GM18519 (cell line): Measurements from ENCODE around the gene TET2.

Experiments
- ATAC-seq: cut with Tn5 transposase; IDR thresholded peaks from one replicate; pipeline ENCODE4 v1.9.1; 2021; ENCODE audit warnings: mild to moderate bottlenecking, moderate library complexity; ENCODE audit not compliant: unreplicated experiment, low FRiP score

The TET2 gene

GRCh38 chr4:105179539-105180401 is 33.1 kb downstream of the TET2 start:
- no peak for ATAC-seq

- no peak for ATAC-seq
Measured at GRCh38 chr4:105181259-105181658, 34.6 kb downstream of the TET2 start.

GRCh38 chr4:105182211-105182610 is 35.5 kb downstream of the TET2 start:
- no peak for ATAC-seq

DNA sequence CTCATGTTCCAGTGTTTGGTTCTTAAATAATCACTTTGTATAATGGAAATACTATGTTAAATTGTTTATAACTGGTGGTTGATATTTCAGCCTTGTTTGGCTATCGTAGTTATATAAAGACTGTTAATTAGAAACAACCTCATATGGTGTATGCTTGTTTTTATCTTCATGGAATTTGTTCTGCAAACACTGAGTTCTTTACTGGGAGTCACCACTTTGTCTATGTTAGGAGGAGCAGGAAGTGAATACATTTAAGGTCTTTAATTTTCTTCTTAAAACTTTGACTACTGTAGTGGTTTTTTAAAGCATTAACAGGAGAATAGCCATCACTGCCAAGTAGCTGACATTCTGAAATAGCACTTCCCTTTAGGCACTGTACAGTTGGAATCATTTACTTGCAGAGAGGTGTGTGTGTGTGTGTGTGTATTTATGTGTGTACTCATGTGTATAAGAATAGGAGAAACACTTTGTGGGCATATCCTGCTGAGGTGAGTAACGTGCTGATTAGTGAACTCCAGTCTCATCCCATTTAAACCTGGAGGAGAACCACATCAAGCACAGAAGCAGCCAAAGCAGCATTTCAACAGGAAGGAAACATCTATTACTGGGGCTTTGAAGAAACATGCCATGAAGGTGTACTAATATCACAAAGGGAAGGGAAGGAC is 37.8 kb downstream of the TET2 start:
- ATAC-seq: no peak

DNA sequence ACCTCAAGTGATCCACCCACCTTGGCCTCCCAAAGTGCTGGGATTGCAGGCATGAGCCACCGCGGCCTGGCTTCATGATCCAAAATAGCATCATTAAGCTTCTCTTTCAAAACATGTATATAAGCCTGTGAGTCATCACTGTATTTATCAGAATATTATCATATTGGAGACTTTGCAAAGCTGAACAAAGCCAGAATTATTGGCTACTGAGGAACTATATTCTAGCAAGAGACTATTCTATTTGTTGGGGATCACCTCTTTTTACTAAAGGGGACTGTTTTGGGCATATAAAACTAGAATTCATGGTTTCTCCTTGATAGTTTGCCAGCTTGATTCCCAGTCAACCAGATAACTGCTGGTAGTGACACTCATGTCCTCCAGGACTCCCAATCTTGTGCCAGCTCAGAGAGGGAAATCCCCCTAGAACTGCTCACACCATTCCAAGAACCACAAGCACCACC is 40.1 kb downstream of the TET2 start:
- no peak for ATAC-seq

DNA sequence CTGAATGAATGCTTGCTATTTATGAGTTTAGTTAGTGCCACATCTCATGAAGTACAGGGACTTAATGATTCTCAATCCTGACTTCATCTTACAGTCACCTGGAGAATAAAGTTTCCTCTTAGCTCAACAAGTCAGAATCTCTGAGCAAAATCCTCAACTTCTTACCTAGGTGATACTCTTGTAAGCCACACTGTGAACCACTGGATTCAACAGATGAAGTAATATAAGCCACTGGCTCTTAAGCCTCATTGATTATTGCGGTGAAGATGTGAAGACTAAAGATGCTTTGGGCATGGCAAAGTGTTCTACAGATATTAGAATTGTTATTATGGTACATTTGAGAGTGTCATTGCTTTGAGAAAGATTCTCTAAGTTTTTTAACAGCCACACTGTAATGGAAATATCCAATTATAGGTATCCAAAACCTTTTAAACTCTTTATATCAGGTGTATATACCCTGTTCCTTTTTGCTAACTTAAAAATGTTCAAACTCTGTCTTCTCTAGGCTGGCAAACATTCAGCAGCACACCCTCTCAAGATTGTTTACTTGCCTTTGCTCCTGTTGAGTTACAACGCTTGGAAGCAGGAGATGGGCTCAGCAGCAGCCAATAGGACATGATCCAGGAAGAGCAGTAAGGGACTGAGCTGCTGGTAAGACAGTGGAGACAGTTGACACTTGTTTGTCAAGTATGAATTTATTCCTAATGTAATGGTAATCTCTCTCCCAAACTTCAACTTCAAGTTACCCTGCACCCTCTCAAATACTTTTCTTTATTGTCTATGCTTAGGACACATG is 43.4 kb downstream of the TET2 start:
- no peak for ATAC-seq

DNA sequence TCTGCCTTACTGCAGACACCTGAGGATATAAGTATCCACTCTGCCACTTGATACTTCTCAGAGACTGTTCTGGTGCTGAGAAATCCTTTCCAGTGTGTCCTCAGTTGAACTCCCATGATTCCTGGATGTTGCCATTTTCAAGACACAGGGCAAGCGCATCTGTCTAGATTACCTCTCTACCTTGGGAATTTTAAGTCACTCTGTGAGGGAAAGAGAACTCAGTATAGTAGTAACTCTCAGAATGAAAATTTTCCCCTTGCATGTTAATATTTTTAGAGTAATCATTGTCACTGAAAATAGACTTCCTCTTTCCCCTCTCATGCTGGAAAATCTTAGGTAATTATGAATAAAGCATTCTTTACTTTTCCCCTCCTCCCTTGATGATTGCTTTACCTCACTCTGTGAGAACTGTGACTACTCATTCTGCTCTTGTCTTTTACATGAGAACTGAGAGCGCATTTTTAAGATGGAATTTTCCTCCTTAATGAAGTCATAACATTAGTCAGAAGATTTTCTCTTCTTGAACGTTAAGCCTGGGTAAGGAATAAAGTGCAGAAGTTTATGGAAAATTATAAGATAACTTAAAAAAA is 45.0 kb downstream of the TET2 start:
- ATAC-seq: peak; percentile 37

GRCh38 chr4:105192474-105192873 is 45.8 kb downstream of the TET2 start:
- ATAC-seq: no peak

DNA sequence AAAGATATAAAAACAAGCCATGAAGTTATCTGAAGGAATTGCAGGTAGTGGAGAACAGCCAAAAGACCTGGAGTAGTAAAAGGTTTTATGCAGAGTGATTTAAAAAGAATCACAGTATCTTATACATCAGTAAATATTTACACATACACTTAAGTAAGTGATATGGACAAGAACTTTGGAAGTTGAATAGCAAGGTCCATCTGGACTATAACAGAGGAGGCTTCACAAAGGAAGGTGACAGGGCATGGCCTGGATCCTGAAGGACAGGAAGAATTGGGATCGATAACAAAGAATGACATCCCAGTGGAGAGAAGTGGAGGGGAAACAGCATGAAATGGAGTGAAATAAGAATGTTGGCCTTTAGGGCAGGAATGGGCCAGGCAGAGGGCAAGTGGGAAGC is 46.2 kb downstream of the TET2 start:
- ATAC-seq: no peak

- ATAC-seq: no peak
Measured at GRCh38 chr4:105193536-105193935, 46.9 kb downstream of the TET2 start.

GRCh38 chr4:105194328-105195231 is 47.9 kb downstream of the TET2 start:
- ATAC-seq: peak; percentile 91

GRCh38 chr4:105196523-105197145 is 50.0 kb downstream of the TET2 start:
- ATAC-seq: no peak

GRCh38 chr4:105197777-105198176 is 51.1 kb downstream of the TET2 start:
- ATAC-seq: no peak

GRCh38 chr4:105198541-105198940 is 51.9 kb downstream of the TET2 start:
- no peak for ATAC-seq

DNA sequence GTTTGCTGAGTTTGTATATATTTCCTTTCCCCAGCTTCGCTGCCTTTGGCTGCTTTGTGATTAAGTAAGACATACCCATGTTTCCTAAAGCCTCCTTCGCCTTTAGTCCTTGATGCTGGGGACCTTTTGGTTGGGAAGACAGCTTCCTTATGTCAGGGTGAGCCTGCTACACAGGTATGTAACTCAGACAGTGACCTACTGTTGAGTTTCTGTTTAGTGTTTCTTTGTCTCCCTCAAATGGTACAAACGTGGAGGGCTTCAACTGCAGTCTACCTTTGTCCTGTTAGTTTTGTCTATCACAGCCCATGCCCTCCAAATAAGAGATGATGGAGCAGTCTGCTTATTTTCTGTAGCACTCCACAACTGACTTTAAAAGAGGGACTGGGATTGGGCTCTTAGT is 59.5 kb downstream of the TET2 start:
- ATAC-seq: no peak

DNA sequence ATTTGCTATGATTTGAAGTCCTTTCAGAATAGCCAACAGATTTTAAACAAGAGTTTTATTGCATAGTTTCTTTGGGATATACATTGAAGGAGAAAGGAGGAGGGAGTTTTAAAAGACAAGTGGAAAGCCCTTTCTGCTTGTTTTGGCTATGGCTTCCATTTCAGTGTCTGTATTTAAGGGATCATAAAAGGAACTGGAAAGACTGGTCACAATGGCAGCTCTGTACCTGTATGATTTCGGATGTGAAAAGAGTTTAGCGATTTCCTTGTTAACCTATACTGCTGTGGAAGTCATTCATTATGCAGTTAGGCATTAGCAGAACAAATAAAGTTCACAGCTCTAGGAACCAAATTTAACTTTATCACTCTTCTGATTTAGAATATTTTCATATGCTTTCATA is 60.7 kb downstream of the TET2 start:
- ATAC-seq: no peak

- no peak for ATAC-seq
Measured at GRCh38 chr4:105208561-105208960, 61.9 kb downstream of the TET2 start.

GRCh38 chr4:105210916-105211315 is 64.2 kb downstream of the TET2 start:
- ATAC-seq: peak; percentile 44

- peak; percentile 54 for ATAC-seq
Measured at GRCh38 chr4:105215609-105216313, 69.1 kb downstream of the TET2 start.
